ENCODE data around the gene WWTR1.

Gene WWTR1

GRCh38 chr3:149564079-149564478 is 93.7 kb downstream of the WWTR1 start:
- H3K27ac ChIP-seq, result no peak overlapping the region
- no peak for TF ChIP-seq CTCF (IDR thresholded peaks at IDR 0.05)
- no peak for DNase-seq (ENCODE audit: low spot score)
- no peak overlapping the region for H3K4me3 ChIP-seq

- DNase-seq (ENCODE audit: low spot score), result no peak
- Histone ChIP-seq H3K27ac (no peak overlapping the region), H3K4me3 (no peak overlapping the region)
- no peak for TF ChIP-seq CTCF (IDR thresholded peaks at IDR 0.05)
Observed at GRCh38 chr3:149563114-149563513, 94.7 kb downstream of the WWTR1 start.

DNA sequence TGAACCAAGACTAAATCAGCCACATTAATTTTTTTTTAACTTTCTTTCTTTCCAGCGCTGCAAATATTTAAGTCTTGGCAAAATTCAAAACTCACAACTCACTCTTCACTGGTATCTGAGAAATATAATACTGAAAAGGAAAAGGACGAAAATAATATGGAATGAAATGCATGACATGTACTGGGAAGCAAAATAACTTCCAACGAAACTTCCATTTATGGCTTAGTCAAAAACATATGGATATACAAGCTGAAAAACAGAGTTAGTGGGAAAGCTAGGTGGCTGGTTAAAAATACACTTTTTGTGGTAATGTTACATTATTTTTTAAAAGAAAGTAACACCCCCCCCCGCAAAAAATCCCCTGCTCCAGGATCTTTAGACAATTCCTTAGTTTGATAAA is 97.2 kb downstream of the WWTR1 start:
- no peak for DNase-seq (ENCODE audit: low spot score)
- Histone ChIP-seq H3K27ac (no peak overlapping the region), H3K4me3 (no peak overlapping the region)
- TF ChIP-seq CTCF (IDR thresholded peaks at IDR 0.05), result no peak

GRCh38 chr3:149560001-149560400 is 97.8 kb downstream of the WWTR1 start:
- Histone ChIP-seq H3K27ac (peak overlapping the region in 1 of 2 donors; percentile 11), H3K4me3 (no peak overlapping the region)
- TF ChIP-seq CTCF (IDR thresholded peaks at IDR 0.05), result no peak
- no peak for DNase-seq (ENCODE audit: low spot score)

DNA sequence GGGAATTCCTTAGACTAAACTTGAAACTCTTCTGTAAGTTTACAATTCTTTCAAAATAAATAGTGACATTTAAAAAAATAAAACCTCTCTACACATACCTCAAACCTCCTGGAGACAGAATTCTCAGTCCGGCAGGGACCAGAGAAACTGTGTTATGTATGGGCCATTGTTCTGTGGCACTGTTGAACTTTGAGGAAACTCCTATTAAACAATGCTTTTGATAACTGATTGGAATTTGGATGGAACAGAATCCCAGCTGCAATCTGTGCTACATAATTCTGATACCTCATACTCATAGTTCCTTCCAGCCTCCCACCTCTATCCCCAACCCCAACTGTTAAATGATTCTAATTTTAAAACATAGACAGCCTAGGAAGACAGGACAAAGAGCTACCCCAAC is 98.3 kb downstream of the WWTR1 start:
- Histone ChIP-seq H3K27ac (peak overlapping the region in 1 of 2 donors; percentile 11), H3K4me3 (no peak overlapping the region)
- DNase-seq (ENCODE audit: low spot score), result no peak
- TF ChIP-seq CTCF (IDR thresholded peaks at IDR 0.05), result no peak

DNA sequence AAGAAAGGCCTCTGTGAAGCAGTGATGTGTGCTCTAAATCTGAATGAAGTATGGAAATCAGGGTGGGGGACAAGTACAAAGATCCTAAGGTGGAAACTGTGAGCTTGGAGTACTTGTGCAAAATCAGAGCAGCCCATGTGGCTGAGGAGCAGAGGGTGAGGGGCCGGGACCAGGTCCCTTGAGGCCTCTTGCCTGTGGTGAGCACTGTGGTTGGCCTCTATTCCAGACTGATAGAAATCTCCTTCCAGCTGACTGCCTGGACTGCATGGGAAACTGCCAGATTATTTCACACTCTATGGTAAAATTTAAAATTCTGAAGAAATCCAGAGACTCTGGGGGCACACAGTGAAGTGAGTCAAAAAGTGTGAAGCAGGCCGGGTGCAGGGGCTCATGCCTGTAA is 101.9 kb downstream of the WWTR1 start:
- H3K4me3 ChIP-seq, result no peak overlapping the region
- H3K27ac ChIP-seq, result peak overlapping the region; percentile 4 to 50
- DNase-seq (ENCODE audit: low spot score), result no peak
- TF ChIP-seq CTCF (IDR thresholded peaks at IDR 0.05), result no peak

DNA sequence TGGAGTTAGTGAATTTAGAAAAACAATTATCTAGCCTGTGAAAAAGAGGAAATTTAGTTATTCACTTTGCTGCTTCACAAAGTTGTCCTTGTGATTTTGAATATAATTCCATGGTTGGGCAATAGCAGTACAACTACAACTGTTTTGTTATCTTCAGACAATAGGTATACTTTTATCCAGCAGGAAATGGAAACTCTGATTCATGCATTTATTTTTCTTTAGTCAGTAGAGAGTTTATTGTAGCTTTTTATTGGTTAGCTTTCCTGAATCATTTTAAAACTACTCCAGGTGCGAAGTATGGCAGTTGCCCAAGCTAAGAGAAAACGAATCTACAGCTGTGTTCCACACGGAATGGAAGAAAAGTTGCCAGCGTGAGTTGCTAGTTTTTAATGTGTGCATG is 103.0 kb downstream of the WWTR1 start:
- DNase-seq (ENCODE audit: low spot score), result no peak
- H3K27ac ChIP-seq, result peak overlapping the region in 1 of 2 donors; percentile 84
- TF ChIP-seq CTCF (IDR thresholded peaks at IDR 0.05), result no peak
- H3K4me3 ChIP-seq, result no peak overlapping the region

All from coronary artery (tissue), 2 donors.